Endothelial cell of umbilical vein (primary cell): ENCODE results near the gene DUS1L. TPM values are rescaled to one million over a fixed set of nuclear protein-coding genes. Genes with fewer than 3 reads are reported as not detected.

ENCODE experiments used
- BruUV-seq: library from RNA; stranded (reverse); fragments of 400-500 nt; replicated peaks from 2 replicates; lab custom pipeline; 2021; lab: Mats Ljungman, UMichigan
- CTCF ChIA-PET: fragments of 300-600, 350-600 bp; sonication (Branson Sonifier 250); formaldehyde crosslinking; loops from one replicate; lab custom pipeline; 2021; ENCODE audit warnings: antibody characterized with exemption, inconsistent platforms; lab: Charles Lee
- POLR2A ChIA-PET: fragments of 300-600, 350-600 bp; sonication (Branson Sonifier 250); formaldehyde crosslinking; loops from one replicate; lab custom pipeline; 2021; ENCODE audit warnings: antibody characterized with exemption, inconsistent platforms; lab: Charles Lee
- DNase-seq: peaks from one replicate; pipeline ENCODE4 v3.0.0-alpha.2; 2011; ENCODE audit warnings: low read depth, low spot score
- FAIRE-seq: peaks from 2 replicates; lab custom pipeline; 2011; peaks lifted over from hg19 to GRCh38; lab: Jason Lieb, UNC
- H2AFZ ChIP-seq: 2 replicates; pipeline ENCODE4 v1.6.0; 2012; ENCODE audit warnings: low read depth, low read length, control low read depth, inconsistent platforms
- H3K27ac ChIP-seq: 2 replicates; pipeline ENCODE4 v1.5.1; 2011; ENCODE audit warnings: low read depth, mild to moderate bottlenecking, control low read depth, low read length, moderate library complexity; ENCODE audit not compliant: insufficient read depth
- H3K27me3 ChIP-seq, 2 experiments: 2 replicates each; pipeline versions ENCODE4 v1.6.0 to v1.6.1; 2011; ENCODE audit warnings: low read length in 2 of 2, mixed read lengths in 1 of 2; ENCODE audit not compliant: control insufficient read depth in 2 of 2, insufficient read depth in 2 of 2
- H3K36me3 ChIP-seq, 2 experiments: 2 replicates in 1 of 2; 3 replicates in 1 of 2; pipeline ENCODE4 v1.5.1; 2011; ENCODE audit warnings: low read length in 2 of 2, mild to moderate bottlenecking in 1 of 2, moderate library complexity in 1 of 2; ENCODE audit not compliant: control insufficient read depth in 2 of 2, insufficient read depth in 2 of 2; ENCODE audit errors: extremely low read depth in 1 of 2
- H3K4me1 ChIP-seq: 3 replicates; pipeline ENCODE4 v1.5.1; 2011; ENCODE audit warnings: mild to moderate bottlenecking, low read length; ENCODE audit not compliant: control insufficient read depth, insufficient read depth; ENCODE audit errors: extremely low read depth
- H3K4me2 ChIP-seq: 2 replicates; pipeline ENCODE4 v1.6.1; 2011; ENCODE audit warnings: low read length, control low read depth, mixed read lengths; ENCODE audit not compliant: insufficient read depth
- H3K4me3 ChIP-seq, 3 experiments: fragments of 200-600 bp in 1 of 3; sonication (generic), shearing (Covaris generic) in 1 of 3; replicated peaks in 1 of 3; 2 replicates each; pipeline ENCODE4 v1.5.1; 2011 to 2016; ENCODE audit warnings: control low read depth in 3 of 3, low read length in 3 of 3, mild to moderate bottlenecking in 2 of 3, inconsistent platforms in 1 of 3, low read depth in 1 of 3, moderate library complexity in 1 of 3; ENCODE audit not compliant: insufficient read depth in 1 of 3
- H3K79me2 ChIP-seq: 2 replicates; pipeline ENCODE4 v1.6.0; 2012; ENCODE audit warnings: low read length, inconsistent platforms; ENCODE audit not compliant: control insufficient read depth, insufficient read depth
- H3K9ac ChIP-seq: replicated peaks from 2 replicates; pipeline ENCODE3; 2011; ENCODE audit warnings: low read length, control low read depth; ENCODE audit not compliant: insufficient read depth; ENCODE audit errors: extremely low read depth
- H3K9me1 ChIP-seq: replicated peaks from 3 replicates; pipeline ENCODE4 v1.6.0; 2011; ENCODE audit warnings: mild to moderate bottlenecking, low read length; ENCODE audit not compliant: control insufficient read depth, insufficient read depth; ENCODE audit errors: extremely low read depth
- H3K9me3 ChIP-seq: replicated peaks from 2 replicates; pipeline ENCODE4 v1.5.1; 2012; ENCODE audit warnings: low read length, inconsistent platforms; ENCODE audit not compliant: control insufficient read depth, insufficient read depth
- H4K20me1 ChIP-seq: replicated peaks from 2 replicates; pipeline ENCODE3; 2011; ENCODE audit warnings: mild to moderate bottlenecking, low read length; ENCODE audit not compliant: control insufficient read depth, insufficient read depth; ENCODE audit errors: extremely low read depth
- EZH2 ChIP-seq: IDR thresholded peaks from 2 replicates; pipeline ENCODE4 v1.6.1; 2012; ENCODE audit warnings: borderline replicate concordance, low read depth, mild to moderate bottlenecking, moderate library complexity, low read length, inconsistent platforms; ENCODE audit not compliant: severe bottlenecking
- POLR2AphosphoS5 ChIP-seq: IDR thresholded peaks from 2 replicates; pipeline ENCODE4 v1.6.1; 2012; ENCODE audit warnings: low read depth, mild to moderate bottlenecking, control low read depth, low read length, moderate library complexity; ENCODE audit not compliant: insufficient read depth
- dilution Hi-C: fragments of 300-500 bp; cut with MboI; formaldehyde crosslinking; loops from one replicate; pipeline ENCODE4 v1.15.0; 2019; ENCODE audit warnings: low sequenced_read_pairs; ENCODE audit not compliant: extremely low pct_ligation_motif_present
- intact Hi-C: fragments of 100-400 bp; cut with micrococcal nuclease; formaldehyde crosslinking; loops from one replicate; pipeline ENCODE4 v1.10.0; 2022
- polyA plus RNA-seq, 4 experiments: library from polyadenylated mRNA; depleted of rRNA in 3 of 4; stranded (reverse) in 3 of 4; unstranded in 1 of 4; fragments of >200 nt; gene quantifications; 2 replicates each; pipeline versions ENCODE4 v1.2.1 to v1.2.3, GENCODE V29; 2011 to 2012; ENCODE audit warnings: missing spikeins in 1 of 4
- total RNA-seq: library from RNA; stranded (reverse); gene quantifications from 2 replicates; pipeline ENCODE4 v1.2.3, GENCODE V29; 2021
- TF ChIP-seq, protein P1 (sequence below): IDR thresholded peaks from 2 replicates; pipeline ENCODE4 v1.6.1; 2011; ENCODE audit not compliant: insufficient read depth, insufficient read length
- TF ChIP-seq, protein P2 (sequence below), 2 donors: IDR thresholded peaks; 1 replicate in 1 of 2; 2 replicates in 1 of 2; pipeline ENCODE4 v1.5.1; 2011; ENCODE audit warnings: low read length in 2 of 2, mild to moderate bottlenecking in 2 of 2, moderate library complexity in 2 of 2, control low read depth in 1 of 2, inconsistent platforms in 1 of 2, low read depth in 1 of 2; ENCODE audit not compliant: insufficient read depth in 1 of 2; ENCODE audit errors: extremely low read depth in 1 of 2

The DUS1L gene
- total and polyA plus RNA-seq, 2 donors (not counting 3 experiments of a cell fraction or from before 2014, with no cell fraction given) = 60.1 to 92.9 TPM

- CTCF ChIA-PET = no interaction called here
- H3K4me2 ChIP-seq = no peak overlapping the region
- DNase-seq (no peak), FAIRE-seq (no peak)
- TF ChIP-seq EZH2 = no peak
- no peaks in the 10 kb centered on the region for H3K4me1 ChIP-seq
- H3K9ac ChIP-seq = no peak overlapping the region
- no peaks in the 10 kb centered on the region for H3K27me3 ChIP-seq
- H3K79me2 ChIP-seq = no peaks in the 10 kb centered on the region
- no peak overlapping the region for H3K27ac ChIP-seq
- H3K9me3 ChIP-seq = no peaks in the 10 kb centered on the region
- H3K9me1 ChIP-seq = no peaks in the 10 kb centered on the region
- dilution Hi-C loops (no loop called here), intact Hi-C loops (no loop called here)
- POLR2A ChIA-PET = no interaction called here
- H2AFZ ChIP-seq = no peak overlapping the region
- no TSS peak for BruUV-seq
- no peaks in the 10 kb centered on the region for H3K36me3 ChIP-seq
- no peak overlapping the region for H3K4me3 ChIP-seq
- H4K20me1 ChIP-seq = no peaks in the 10 kb centered on the region
Observed at GRCh38 chr17:82114447-82114846, 48.8 kb upstream of the DUS1L start.

- no peaks in the 10 kb centered on the region for H3K9me1 ChIP-seq
- dilution Hi-C loops = no loop called here
- ChIA-PET POLR2A (no interaction called here), CTCF (interaction anchor here (0.5 kb wide), 1 partner anchor 293 kb away, joined by 3 read pairs; no protein-coding TSS in a partner anchor)
- H3K9me3 ChIP-seq = no peaks in the 10 kb centered on the region
- H2AFZ ChIP-seq = no peak overlapping the region
- no peak for TF ChIP-seq EZH2
- TF ChIP-seq, protein P1, sequence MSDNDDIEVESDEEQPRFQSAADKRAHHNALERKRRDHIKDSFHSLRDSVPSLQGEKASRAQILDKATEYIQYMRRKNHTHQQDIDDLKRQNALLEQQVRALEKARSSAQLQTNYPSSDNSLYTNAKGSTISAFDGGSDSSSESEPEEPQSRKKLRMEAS = no peak
- TF ChIP-seq POLR2AphosphoS5 = no peak
- TF ChIP-seq, protein P2, sequence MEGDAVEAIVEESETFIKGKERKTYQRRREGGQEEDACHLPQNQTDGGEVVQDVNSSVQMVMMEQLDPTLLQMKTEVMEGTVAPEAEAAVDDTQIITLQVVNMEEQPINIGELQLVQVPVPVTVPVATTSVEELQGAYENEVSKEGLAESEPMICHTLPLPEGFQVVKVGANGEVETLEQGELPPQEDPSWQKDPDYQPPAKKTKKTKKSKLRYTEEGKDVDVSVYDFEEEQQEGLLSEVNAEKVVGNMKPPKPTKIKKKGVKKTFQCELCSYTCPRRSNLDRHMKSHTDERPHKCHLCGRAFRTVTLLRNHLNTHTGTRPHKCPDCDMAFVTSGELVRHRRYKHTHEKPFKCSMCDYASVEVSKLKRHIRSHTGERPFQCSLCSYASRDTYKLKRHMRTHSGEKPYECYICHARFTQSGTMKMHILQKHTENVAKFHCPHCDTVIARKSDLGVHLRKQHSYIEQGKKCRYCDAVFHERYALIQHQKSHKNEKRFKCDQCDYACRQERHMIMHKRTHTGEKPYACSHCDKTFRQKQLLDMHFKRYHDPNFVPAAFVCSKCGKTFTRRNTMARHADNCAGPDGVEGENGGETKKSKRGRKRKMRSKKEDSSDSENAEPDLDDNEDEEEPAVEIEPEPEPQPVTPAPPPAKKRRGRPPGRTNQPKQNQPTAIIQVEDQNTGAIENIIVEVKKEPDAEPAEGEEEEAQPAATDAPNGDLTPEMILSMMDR (IDR thresholded peaks at IDR 0.05; ENCODE audit: extremely low read depth in 1 of 2, insufficient read depth in 1 of 2, low read depth in 1 of 2, low read length in 2 of 2) = no peak
- no peak overlapping the region for H3K27ac ChIP-seq
- DNase-seq = no peak
- no peaks in the 10 kb centered on the region for H3K27me3 ChIP-seq
- no peak overlapping the region for H3K4me2 ChIP-seq
- no peak overlapping the region for H3K9ac ChIP-seq
- H3K36me3 ChIP-seq = no peaks in the 10 kb centered on the region
- no peaks in the 10 kb centered on the region for H3K4me1 ChIP-seq
- intact Hi-C loops = no loop called here
- BruUV-seq = no TSS peak
- no peaks in the 10 kb centered on the region for H3K79me2 ChIP-seq
- no peak for FAIRE-seq
- no peaks in the 10 kb centered on the region for H4K20me1 ChIP-seq
- no peak overlapping the region for H3K4me3 ChIP-seq
Observed at GRCh38 chr17:82113941-82114340, 48.3 kb upstream of the DUS1L start.
